ENCODE results near the gene OPA1.

GRCh38 chr3:193720169-193720568, 127.2 kb downstream of the OPA1 start:
- no peak for TF ChIP-seq CTCF (IDR thresholded peaks at IDR 0.05 in 8 of 11, conservative IDR thresholded peaks at IDR 0.05 in 3 of 11)
- no peak for TF ChIP-seq POLR2AphosphoS5 (IDR thresholded peaks at IDR 0.05)

Measured in spleen (tissue), 7 donors.